NCI-H146 (cell line): ENCODE results near the gene CLTB.

ENCODE experiments used
- DNase-seq: peaks from one replicate; lab custom pipeline; 2025; lab: John Stamatoyannopoulos, UW

Gene CLTB

DNA sequence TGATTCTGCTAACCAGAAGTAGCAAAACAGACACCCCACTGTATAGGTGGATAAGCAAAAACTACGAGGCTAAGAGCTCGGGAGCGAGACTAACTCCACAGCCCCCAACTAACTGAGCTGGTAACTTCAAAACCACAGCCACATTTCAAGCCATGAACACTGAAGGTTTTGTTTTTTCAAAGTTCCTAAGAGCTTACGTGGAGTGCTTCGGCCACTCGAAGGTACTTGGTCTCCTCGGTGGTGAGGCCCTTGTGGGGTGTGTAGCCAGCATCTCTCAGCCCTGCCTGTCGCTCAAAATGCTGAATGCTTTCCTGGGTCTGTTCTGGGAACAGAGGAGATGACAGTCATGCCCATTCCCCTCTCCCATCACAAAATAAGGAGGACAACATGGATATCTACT lies 65.9 kb downstream of the CLTB start:
- DNase-seq = no peak

DNA sequence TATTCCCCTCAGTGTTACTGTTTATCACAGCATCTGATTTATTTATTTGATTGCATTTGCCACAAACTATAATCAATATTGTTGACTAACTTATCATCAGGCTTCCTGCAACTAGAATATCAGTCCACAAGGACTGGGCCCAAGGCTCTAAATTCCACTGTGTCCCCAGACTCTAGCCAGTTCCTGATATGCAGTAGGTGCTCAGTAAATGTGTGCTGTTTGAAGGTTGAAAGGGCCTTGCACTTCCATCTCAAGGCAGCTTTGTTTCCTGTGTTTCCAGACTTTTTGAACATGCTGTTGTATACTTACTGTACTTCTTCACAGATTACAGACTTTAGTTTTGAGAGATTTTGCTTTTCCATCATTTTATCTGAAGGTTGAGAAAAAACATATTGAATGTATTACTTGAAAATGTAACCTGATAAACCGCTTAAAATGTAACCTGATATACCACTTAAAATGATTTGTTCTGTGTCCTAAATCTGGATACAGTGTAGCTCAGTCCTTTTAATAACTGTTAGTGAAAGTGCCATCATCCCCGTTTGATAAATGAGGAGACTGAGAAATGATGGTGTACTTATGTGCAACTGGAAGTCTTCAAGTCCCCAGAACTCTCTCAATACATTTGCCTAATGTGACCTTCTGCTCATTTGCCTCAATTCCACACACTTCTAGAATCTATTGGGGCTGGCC lies 73.4 kb downstream of the CLTB start:
- no peak for DNase-seq
